Measurements from ENCODE around the gene LRP1B.

LRP1B gene

GRCh38 chr2:141941210-141941714 is 189.6 kb downstream of the LRP1B start:
- Histone ChIP-seq H3K9me2 (replicated peaks; ENCODE audit: control insufficient read depth, low read length) (no peaks in the 10 kb centered on the region), H3K27me3 (ENCODE audit: control insufficient read depth, low read length) (no peaks in the 10 kb centered on the region), H4K20me1 (ENCODE audit: control insufficient read depth, insufficient read depth, low read depth, low read length) (no peaks in the 10 kb centered on the region), H3K36me3 (ENCODE audit: control insufficient read depth, low read length) (no peaks in the 10 kb centered on the region), H3K4me2 (ENCODE audit: low read length) (no peak overlapping the region), H3F3A (ENCODE audit: control insufficient read depth, insufficient read depth) (no peaks in the 10 kb centered on the region), H3K4me1 (ENCODE audit: control insufficient read depth, low read length) (no peaks in the 10 kb centered on the region), H3K4me3 (ENCODE audit: low read length) (no peak overlapping the region), H3K9me3 (ENCODE audit: control insufficient read depth, insufficient read depth, low read length) (no peaks in the 10 kb centered on the region), H3K79me2 (ENCODE audit: control insufficient read depth, low read length) (no peaks in the 10 kb centered on the region), H3K27ac (ENCODE audit: low read depth, low read length) (no peak overlapping the region)
- TF ChIP-seq, protein P1, sequence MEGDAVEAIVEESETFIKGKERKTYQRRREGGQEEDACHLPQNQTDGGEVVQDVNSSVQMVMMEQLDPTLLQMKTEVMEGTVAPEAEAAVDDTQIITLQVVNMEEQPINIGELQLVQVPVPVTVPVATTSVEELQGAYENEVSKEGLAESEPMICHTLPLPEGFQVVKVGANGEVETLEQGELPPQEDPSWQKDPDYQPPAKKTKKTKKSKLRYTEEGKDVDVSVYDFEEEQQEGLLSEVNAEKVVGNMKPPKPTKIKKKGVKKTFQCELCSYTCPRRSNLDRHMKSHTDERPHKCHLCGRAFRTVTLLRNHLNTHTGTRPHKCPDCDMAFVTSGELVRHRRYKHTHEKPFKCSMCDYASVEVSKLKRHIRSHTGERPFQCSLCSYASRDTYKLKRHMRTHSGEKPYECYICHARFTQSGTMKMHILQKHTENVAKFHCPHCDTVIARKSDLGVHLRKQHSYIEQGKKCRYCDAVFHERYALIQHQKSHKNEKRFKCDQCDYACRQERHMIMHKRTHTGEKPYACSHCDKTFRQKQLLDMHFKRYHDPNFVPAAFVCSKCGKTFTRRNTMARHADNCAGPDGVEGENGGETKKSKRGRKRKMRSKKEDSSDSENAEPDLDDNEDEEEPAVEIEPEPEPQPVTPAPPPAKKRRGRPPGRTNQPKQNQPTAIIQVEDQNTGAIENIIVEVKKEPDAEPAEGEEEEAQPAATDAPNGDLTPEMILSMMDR (IDR thresholded peaks at IDR 0.05; ENCODE audit: low read depth, low read length, poor library complexity, severe bottlenecking), result no peak
- no peak for TF ChIP-seq EZH2phosphoT487 (IDR thresholded peaks at IDR 0.05; ENCODE audit: borderline replicate concordance, low read length)

DNA sequence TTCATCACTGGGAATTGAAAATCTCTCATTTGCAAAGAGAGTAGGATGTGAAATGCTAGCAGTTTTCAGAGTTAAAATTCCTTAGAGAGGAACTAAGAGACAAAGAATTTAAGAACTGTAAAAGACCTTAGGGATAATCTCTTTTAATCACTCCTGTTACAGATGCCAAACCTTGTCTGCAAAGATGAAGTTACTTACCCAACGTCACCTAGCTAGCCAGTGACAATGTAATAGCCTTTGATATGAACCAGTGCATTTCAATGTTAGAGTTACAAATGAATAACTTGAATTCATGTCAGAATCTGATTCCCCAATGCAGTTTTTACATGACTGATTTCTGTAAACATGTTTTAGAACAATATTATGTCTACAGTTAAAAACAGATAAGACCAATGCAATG is 190.1 kb downstream of the LRP1B start:
- H3K27me3 ChIP-seq (ENCODE audit: control insufficient read depth, low read length), result no peaks in the 10 kb centered on the region
- no peak overlapping the region for H3K4me2 ChIP-seq (ENCODE audit: low read length)
- no peaks in the 10 kb centered on the region for H3F3A ChIP-seq (ENCODE audit: control insufficient read depth, insufficient read depth)
- H3K4me3 ChIP-seq (ENCODE audit: low read length), result no peak overlapping the region
- H4K20me1 ChIP-seq (ENCODE audit: control insufficient read depth, insufficient read depth, low read depth, low read length), result no peaks in the 10 kb centered on the region
- H3K36me3 ChIP-seq (ENCODE audit: control insufficient read depth, low read length), result no peaks in the 10 kb centered on the region
- no peak overlapping the region for H3K27ac ChIP-seq (ENCODE audit: low read depth, low read length)
- no peaks in the 10 kb centered on the region for H3K9me3 ChIP-seq (ENCODE audit: control insufficient read depth, insufficient read depth, low read length)
- no peaks in the 10 kb centered on the region for H3K4me1 ChIP-seq (ENCODE audit: control insufficient read depth, low read length)
- no peaks in the 10 kb centered on the region for H3K9me2 ChIP-seq (replicated peaks; ENCODE audit: control insufficient read depth, low read length)
- TF ChIP-seq EZH2phosphoT487 (IDR thresholded peaks at IDR 0.05; ENCODE audit: borderline replicate concordance, low read length), result no peak
- TF ChIP-seq, protein P1 (IDR thresholded peaks at IDR 0.05; ENCODE audit: low read depth, low read length, poor library complexity, severe bottlenecking), result no peak
- H3K79me2 ChIP-seq (ENCODE audit: control insufficient read depth, low read length), result no peaks in the 10 kb centered on the region

DNA sequence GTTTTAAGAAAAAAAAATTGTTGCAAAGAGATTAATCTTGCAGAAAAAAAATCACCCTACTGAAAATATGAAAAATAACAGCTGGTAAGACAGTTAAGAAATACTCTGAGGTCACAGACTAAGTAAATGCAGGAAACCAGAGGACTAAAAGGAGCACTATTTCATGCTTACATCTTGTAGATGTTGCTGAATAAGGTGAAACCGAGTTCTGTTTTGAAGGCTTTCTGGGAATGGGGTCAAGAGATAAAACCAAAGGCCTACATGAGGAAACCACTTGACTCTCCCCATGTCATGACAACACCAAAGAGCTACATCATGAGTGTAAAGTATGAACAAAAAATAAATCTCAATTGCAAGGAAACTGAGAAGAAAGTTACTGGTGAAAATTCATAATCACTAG is 197.6 kb downstream of the LRP1B start:
- Histone ChIP-seq H3K9me2 (replicated peaks; ENCODE audit: control insufficient read depth, low read length) (no peaks in the 10 kb centered on the region), H3K4me2 (ENCODE audit: low read length) (no peak overlapping the region), H4K20me1 (ENCODE audit: control insufficient read depth, insufficient read depth, low read depth, low read length) (no peaks in the 10 kb centered on the region), H3F3A (ENCODE audit: control insufficient read depth, insufficient read depth) (no peaks in the 10 kb centered on the region), H3K27ac (ENCODE audit: low read depth, low read length) (no peak overlapping the region), H3K4me1 (ENCODE audit: control insufficient read depth, low read length) (no peaks in the 10 kb centered on the region), H3K79me2 (ENCODE audit: control insufficient read depth, low read length) (no peaks in the 10 kb centered on the region), H3K36me3 (ENCODE audit: control insufficient read depth, low read length) (no peaks in the 10 kb centered on the region), H3K27me3 (ENCODE audit: control insufficient read depth, low read length) (no peaks in the 10 kb centered on the region), H3K4me3 (ENCODE audit: low read length) (no peak overlapping the region), H3K9me3 (ENCODE audit: control insufficient read depth, insufficient read depth, low read length) (no peaks in the 10 kb centered on the region)
- TF ChIP-seq, protein P1 (IDR thresholded peaks at IDR 0.05; ENCODE audit: low read depth, low read length, poor library complexity, severe bottlenecking), result no peak
- TF ChIP-seq EZH2phosphoT487 (IDR thresholded peaks at IDR 0.05; ENCODE audit: borderline replicate concordance, low read length), result no peak
